ENCODE measurements around the gene SHANK1.

SHANK1 gene

GRCh38 chr19:50629801-50630200 is 89.8 kb downstream of the SHANK1 start:
- Histone ChIP-seq H3K4me2 (ENCODE audit: low read length) (no peak overlapping the region), H3K36me3 (ENCODE audit: insufficient read depth, low read length) (no peaks in the 10 kb centered on the region; the same call in 1 of the 2 replicates), H2AFZ (ENCODE audit: low read length) (no peak overlapping the region), H3K79me2 (ENCODE audit: insufficient read depth, low read length) (no peaks in the 10 kb centered on the region), H3K4me1 (ENCODE audit: insufficient read depth, low read length, severe bottlenecking) (no peaks in the 10 kb centered on the region), H3K27ac (ENCODE audit: low read depth, low read length, poor library complexity, severe bottlenecking) (no peak overlapping the region), H4K20me1 (ENCODE audit: insufficient read depth, low read length) (no peaks in the 10 kb centered on the region), H3K9me2 (ENCODE audit: low read depth, low read length) (no peaks in the 10 kb centered on the region), H3K9ac (ENCODE audit: low read length) (no peak overlapping the region), H3K27me3 (ENCODE audit: insufficient read depth, low read length) (0 out of 2 replicates have a peak, but pooled peaks cover 4% of the 10 kb centered on the region), H3K9me3 (ENCODE audit: low read length) (peaks cover 7% of the 10 kb centered on the region), H3K4me3 (ENCODE audit: low read depth, low read length, poor library complexity, severe bottlenecking) (no peak overlapping the region), H3F3A (ENCODE audit: insufficient read depth, low read length) (no peaks in the 10 kb centered on the region)
- TF ChIP-seq EZH2 (IDR thresholded peaks at IDR 0.05; ENCODE audit: borderline replicate concordance, low read length) (no peak), CTCF (IDR thresholded peaks at IDR 0.05; ENCODE audit: low read length) (no peak)

GRCh38 chr19:50629194-50629593 is 90.4 kb downstream of the SHANK1 start:
- H3K79me2 ChIP-seq (ENCODE audit: insufficient read depth, low read length) = no peaks in the 10 kb centered on the region
- no peak overlapping the region for H3K27ac ChIP-seq (ENCODE audit: low read depth, low read length, poor library complexity, severe bottlenecking)
- no peak overlapping the region for H3K4me3 ChIP-seq (ENCODE audit: low read depth, low read length, poor library complexity, severe bottlenecking)
- no peaks in the 10 kb centered on the region for H3K4me1 ChIP-seq (ENCODE audit: insufficient read depth, low read length, severe bottlenecking)
- H2AFZ ChIP-seq (ENCODE audit: low read length) = no peak overlapping the region
- H3K9me3 ChIP-seq (ENCODE audit: low read length) = peaks cover 6% of the 10 kb centered on the region
- H4K20me1 ChIP-seq (ENCODE audit: insufficient read depth, low read length) = no peaks in the 10 kb centered on the region
- no peaks in the 10 kb centered on the region for H3K9me2 ChIP-seq (ENCODE audit: low read depth, low read length)
- no peak overlapping the region for H3K9ac ChIP-seq (ENCODE audit: low read length)
- H3K36me3 ChIP-seq (ENCODE audit: insufficient read depth, low read length) = no peaks in the 10 kb centered on the region; the same call in 1 of the 2 replicates
- H3K27me3 ChIP-seq (ENCODE audit: insufficient read depth, low read length) = 0 out of 2 replicates have a peak, but pooled peaks cover 4% of the 10 kb centered on the region
- no peaks in the 10 kb centered on the region for H3F3A ChIP-seq (ENCODE audit: insufficient read depth, low read length)
- TF ChIP-seq EZH2 (IDR thresholded peaks at IDR 0.05; ENCODE audit: borderline replicate concordance, low read length) (no peak), CTCF (IDR thresholded peaks at IDR 0.05; ENCODE audit: low read length) (no peak)
- H3K4me2 ChIP-seq (ENCODE audit: low read length) = no peak overlapping the region

- TF ChIP-seq CTCF (IDR thresholded peaks at IDR 0.05; ENCODE audit: low read length) (no peak), EZH2 (IDR thresholded peaks at IDR 0.05; ENCODE audit: borderline replicate concordance, low read length) (no peak)
- H3K4me3 ChIP-seq (ENCODE audit: low read depth, low read length, poor library complexity, severe bottlenecking) = no peak overlapping the region
- H3K4me1 ChIP-seq (ENCODE audit: insufficient read depth, low read length, severe bottlenecking) = no peaks in the 10 kb centered on the region
- H3K36me3 ChIP-seq (ENCODE audit: insufficient read depth, low read length) = no peaks in the 10 kb centered on the region
- H3K9me3 ChIP-seq (ENCODE audit: low read length) = no peaks in the 10 kb centered on the region; the same call in 1 of the 2 replicates
- H3K9me2 ChIP-seq (ENCODE audit: low read depth, low read length) = no peaks in the 10 kb centered on the region
- H3K79me2 ChIP-seq (ENCODE audit: insufficient read depth, low read length) = no peaks in the 10 kb centered on the region
- H3K4me2 ChIP-seq (ENCODE audit: low read length) = no peak overlapping the region
- 0 out of 2 replicates have a peak, but pooled peaks cover 4% of the 10 kb centered on the region for H3K27me3 ChIP-seq (ENCODE audit: insufficient read depth, low read length)
- no peak overlapping the region for H3K27ac ChIP-seq (ENCODE audit: low read depth, low read length, poor library complexity, severe bottlenecking)
- H3K9ac ChIP-seq (ENCODE audit: low read length) = no peak overlapping the region
- no peaks in the 10 kb centered on the region for H3F3A ChIP-seq (ENCODE audit: insufficient read depth, low read length)
- no peaks in the 10 kb centered on the region for H4K20me1 ChIP-seq (ENCODE audit: insufficient read depth, low read length)
- H2AFZ ChIP-seq (ENCODE audit: low read length) = no peak overlapping the region
These were observed 91.1 kb downstream of the SHANK1 start for GRCh38 chr19:50628551-50628950.

All from OCI-LY1 (cell line).